Spleen (tissue), 11 donors: ENCODE results near the gene AIDA. TPM values are rescaled to one million over a fixed set of nuclear protein-coding genes. Genes with fewer than 3 reads are reported as not detected.

ENCODE experiments used
- DNase-seq: peaks from one replicate; pipeline ENCODE4 v3.0.0-alpha.2; 2020
- H3K27ac ChIP-seq, 8 donors: fragments of 200-600 bp; sonication (generic) in 7 of 8; 1 replicate in 4 of 8; 2 replicates in 4 of 8; pipeline versions ENCODE4 v1.5.0 to v1.8.0; 2016 to 2021; ENCODE audit warnings: inconsistent platforms in 4 of 8, mild to moderate bottlenecking in 4 of 8, moderate library complexity in 1 of 8
- H3K27me3 ChIP-seq, 7 donors: fragments of 200-600 bp; sonication (generic) in 6 of 7; replicated peaks in 1 of 7; 1 replicate in 4 of 7; 2 replicates in 3 of 7; pipeline versions ENCODE4 v1.5.0 to v1.8.0; 2016 to 2021; ENCODE audit warnings: inconsistent platforms in 3 of 7, mild to moderate bottlenecking in 1 of 7
- H3K36me3 ChIP-seq, 6 donors: fragments of 200-600 bp; sonication (generic) in 5 of 6; 1 replicate in 4 of 6; 2 replicates in 2 of 6; pipeline versions ENCODE4 v1.5.0 to v1.8.0; 2016 to 2021; ENCODE audit warnings: inconsistent platforms in 2 of 6
- H3K4me1 ChIP-seq, 6 donors: fragments of 200-600 bp; sonication (generic) in 5 of 6; 1 replicate in 3 of 6; 2 replicates in 3 of 6; pipeline versions ENCODE4 v1.5.0 to v1.8.0; 2016 to 2021; ENCODE audit warnings: inconsistent platforms in 3 of 6
- H3K4me3 ChIP-seq, 8 donors: fragments of 200-600 bp; sonication (generic) in 7 of 8; 1 replicate in 4 of 8; 2 replicates in 4 of 8; pipeline versions ENCODE4 v1.5.0 to v1.8.0; 2016 to 2021; ENCODE audit warnings: inconsistent platforms in 4 of 8, mild to moderate bottlenecking in 4 of 8, moderate library complexity in 2 of 8
- H3K9me3 ChIP-seq, 8 donors: fragments of 200-600 bp; sonication (generic) in 7 of 8; 1 replicate in 4 of 8; 2 replicates in 4 of 8; pipeline versions ENCODE4 v1.5.0 to v1.8.0; 2016 to 2021; ENCODE audit warnings: inconsistent platforms in 4 of 8
- CTCF ChIP-seq, 11 experiments: fragments of 200-600 bp in 7 of 11; fragments of 450-650 bp in 4 of 11; sonication (generic) in 4 of 11; IDR thresholded peaks in 8 of 11; conservative IDR thresholded peaks in 3 of 11; 1 replicate in 7 of 11; 2 replicates in 4 of 11; pipeline versions ENCODE4 v1.4.0 to v1.8.0; 2016 to 2021; ENCODE audit warnings: antibody characterized with exemption in 11 of 11, inconsistent platforms in 4 of 11, mild to moderate bottlenecking in 1 of 11
- POLR2A ChIP-seq, 3 donors: fragments of 450-650 bp; IDR thresholded peaks; one replicate each; pipeline ENCODE4 v1.5.1; 2017; ENCODE audit warnings: antibody characterized with exemption in 3 of 3, mild to moderate bottlenecking in 1 of 3
- POLR2AphosphoS5 ChIP-seq, 3 donors: sonication (generic); formaldehyde crosslinking; IDR thresholded peaks; one replicate each; pipeline ENCODE4 v1.5.1; 2017; ENCODE audit warnings: antibody characterized with exemption in 3 of 3
- WGBS, 5 donors: extraction: QIAGEN DNeasy Blood & Tissue Kit in 3 of 5; methylation state at CpG; one replicate each; pipeline versions ENCODE4 v1.1.5 to v1.1.7; 2013 to 2018; 5-methylcytosine and 5-hydroxymethylcytosine counted together
- intact Hi-C: fragments of 100-400 bp; cut with DNase I; formaldehyde crosslinking; loops from one replicate; pipeline ENCODE4 v1.15.0; 2023; ENCODE audit warnings: low total_unique reads
- polyA plus RNA-seq, 3 donors: library from polyadenylated mRNA; stranded (reverse); fragments of 200-250 nt; gene quantifications; one replicate each; pipeline ENCODE4 v1.2.1, GENCODE V29; 2013
- total RNA-seq, 7 donors: library from RNA; depleted of rRNA in 3 of 7; stranded (reverse); fragments of >200 nt in 3 of 7; fragmentation: NEBNext Ultra II Directional in 4 of 7; extraction: Animal tissue kit (Norgen Biotek cat#: 25700) in 4 of 7; gene quantifications; one replicate each; pipeline versions ENCODE4 v1.1.0 to v1.2.1, GENCODE V29; 2016 to 2021
- donor health status: healthy with polysubstance abuse.
- donor health status: DM: no; HTN: no; CAD: no; lungs with moderate emphysema.
- donor health status: DM: no; HTN: no; CAD: no.
- donor health status: Bipolar disorder and iron deficiency.
- donor health status: healthy.
- donor health status: DM: no; HTN: no; CAD: no.
- donor health status: DM: yes; HTN: yes; CAD: no.

AIDA gene
- total and polyA plus RNA-seq, 10 donors: 33.0 to 57.8 (median 51.6) TPM

GRCh38 chr1:222629921-222630535 is 82.3 kb downstream of the AIDA start:
- no peak for DNase-seq
- 87 to 96% (median 94%) methylated on average over 7 of the region's 7 CpGs for WGBS, 5 donors
- no peak overlapping the region for H3K27ac ChIP-seq
- peaks cover 0 to 97% (median 71%) of the 10 kb centered on the region in 6 donors for H3K36me3 ChIP-seq
- H3K27me3 ChIP-seq: no peaks in the 10 kb centered on the region
- intact Hi-C loops: loop anchor here (5.0 to 10.0 kb wide), 2 partner anchors 45 to 163 kb away; partner anchors contain the start of gene TAF1A
- H3K4me1 ChIP-seq: peaks cover 0 to 17% (median 5%) of the 10 kb centered on the region in 6 donors
- H3K9me3 ChIP-seq: no peaks in the 10 kb centered on the region
- no peak overlapping the region for H3K4me3 ChIP-seq
- TF ChIP-seq POLR2AphosphoS5 (IDR thresholded peaks at IDR 0.05): no peak

GRCh38 chr1:222627232-222627631 is 85.1 kb downstream of the AIDA start:
- no peak for DNase-seq
- H3K27ac ChIP-seq: no peak overlapping the region
- 92 to 96% (median 94%) methylated on average over 6 of the region's 6 CpGs for WGBS, 5 donors
- no peaks in the 10 kb centered on the region for H3K9me3 ChIP-seq
- no peaks in the 10 kb centered on the region for H3K27me3 ChIP-seq
- H3K36me3 ChIP-seq: peaks cover 0 to 100% (median 71%) of the 10 kb centered on the region in 6 donors
- H3K4me1 ChIP-seq: no peaks in the 10 kb centered on the region
- H3K4me3 ChIP-seq: no peak overlapping the region
- TF ChIP-seq POLR2A (IDR thresholded peaks at IDR 0.05) (no peak), CTCF (IDR thresholded peaks at IDR 0.05 in 8 of 11, conservative IDR thresholded peaks at IDR 0.05 in 3 of 11) (no peak), POLR2AphosphoS5 (IDR thresholded peaks at IDR 0.05) (no peak)
- intact Hi-C loops: no loop called here

GRCh38 chr1:222624214-222624613 is 88.1 kb downstream of the AIDA start:
- peaks cover 3 to 16% (median 7%) of the 10 kb centered on the region in 6 donors for H3K4me1 ChIP-seq
- no peak for DNase-seq
- H3K27ac ChIP-seq: no peak overlapping the region
- H3K27me3 ChIP-seq: no peaks in the 10 kb centered on the region
- WGBS, 5 donors: 95 to 97% (median 96%) methylated on average over 7 of the region's 7 CpGs
- H3K4me3 ChIP-seq: no peak overlapping the region
- TF ChIP-seq CTCF (IDR thresholded peaks at IDR 0.05 in 8 of 11, conservative IDR thresholded peaks at IDR 0.05 in 3 of 11): no peak
- TF ChIP-seq POLR2A (IDR thresholded peaks at IDR 0.05): no peak
- no peak for TF ChIP-seq POLR2AphosphoS5 (IDR thresholded peaks at IDR 0.05)
- intact Hi-C loops: no loop called here
- peaks cover 0 to 81% (median 59%) of the 10 kb centered on the region in 6 donors for H3K36me3 ChIP-seq
- no peaks in the 10 kb centered on the region for H3K9me3 ChIP-seq

- H3K36me3 ChIP-seq: peaks cover 0 to 73% (median 52%) of the 10 kb centered on the region in 6 donors
- DNase-seq: no peak
- H3K9me3 ChIP-seq: no peaks in the 10 kb centered on the region
- TF ChIP-seq CTCF (IDR thresholded peaks at IDR 0.05 in 8 of 11, conservative IDR thresholded peaks at IDR 0.05 in 3 of 11) (no peak), POLR2A (IDR thresholded peaks at IDR 0.05) (no peak), POLR2AphosphoS5 (IDR thresholded peaks at IDR 0.05) (no peak)
- H3K4me3 ChIP-seq: no peak overlapping the region
- intact Hi-C loops: no loop called here
- no peak overlapping the region for H3K27ac ChIP-seq
- H3K27me3 ChIP-seq: no peaks in the 10 kb centered on the region
- peaks cover 9 to 23% (median 14%) of the 10 kb centered on the region in 6 donors for H3K4me1 ChIP-seq
Measured at GRCh38 chr1:222623458-222623857, 88.8 kb downstream of the AIDA start.
